HEK293T (cell line): Measurements from ENCODE around the gene COX8A.

Experiments
- CTCF ChIA-PET: fragments of 350-600 bp; formaldehyde crosslinking; extraction: SDS; loops from one replicate; lab custom pipeline; 2021; ENCODE audit warnings: antibody characterized with exemption, inconsistent platforms; lab: Yijun Ruan, JAX
- POLR2A ChIA-PET: fragments of 350-600 bp; formaldehyde crosslinking; extraction: SDS; loops from one replicate; lab custom pipeline; 2020; ENCODE audit warnings: antibody characterized with exemption, inconsistent platforms; lab: Yijun Ruan, JAX
- DNase-seq: peaks from one replicate; pipeline ENCODE4 v3.0.0; 2012; ENCODE audit warnings: mixed read lengths; ENCODE audit errors: extremely low spot score
- ARNT ChIP-seq: fragments of 450-650 bp; IDR thresholded peaks from 2 replicates; pipeline ENCODE4 v1.6.1; 2017; ENCODE audit warnings: mild to moderate bottlenecking
- BHLHE40 ChIP-seq: fragments of 450-650 bp; IDR thresholded peaks from 2 replicates; pipeline ENCODE4 v1.6.1; 2016; ENCODE audit warnings: mild to moderate bottlenecking, moderate library complexity, borderline replicate concordance
- CTBP1 ChIP-seq: fragments of 450-650 bp; IDR thresholded peaks from 2 replicates; pipeline ENCODE4 v1.6.1; 2016; ENCODE audit warnings: borderline replicate concordance
- ELF4 ChIP-seq: fragments of 450-650 bp; IDR thresholded peaks from 2 replicates; pipeline ENCODE4 v1.6.1; 2017; ENCODE audit warnings: antibody characterized with exemption
- FOXA1 ChIP-seq: fragments of 450-650 bp; IDR thresholded peaks from 2 replicates; pipeline ENCODE4 v1.6.1; 2016; ENCODE audit warnings: mild to moderate bottlenecking
- FOXK2 ChIP-seq: fragments of 450-650 bp; IDR thresholded peaks from 2 replicates; pipeline ENCODE4 v1.6.1; 2016; ENCODE audit warnings: mild to moderate bottlenecking
- FOXM1 ChIP-seq: fragments of 450-650 bp; IDR thresholded peaks from 2 replicates; pipeline ENCODE4 v1.6.1; 2017; ENCODE audit warnings: mild to moderate bottlenecking, borderline replicate concordance
- HDGF ChIP-seq: fragments of 450-650 bp; IDR thresholded peaks from 2 replicates; pipeline ENCODE4 v1.6.1; 2017; ENCODE audit warnings: antibody characterized with exemption, borderline replicate concordance
- L3MBTL2 ChIP-seq: fragments of 450-650 bp; conservative IDR thresholded peaks from 2 replicates; pipeline ENCODE4 v1.6.1; 2016; ENCODE audit warnings: mild to moderate bottlenecking
- LEF1 ChIP-seq: fragments of 450-650 bp; IDR thresholded peaks from 2 replicates; pipeline ENCODE4 v1.6.1; 2017; ENCODE audit warnings: mild to moderate bottlenecking, borderline replicate concordance
- NFRKB ChIP-seq: fragments of 450-650 bp; IDR thresholded peaks from 2 replicates; pipeline ENCODE4 v1.6.1; 2016; ENCODE audit warnings: mild to moderate bottlenecking, moderate library complexity
- PKNOX1 ChIP-seq: fragments of 450-650 bp; IDR thresholded peaks from 2 replicates; pipeline ENCODE4 v1.6.1; 2016
- SP1 ChIP-seq: fragments of 450-650 bp; IDR thresholded peaks from 2 replicates; pipeline ENCODE4 v1.6.1; 2017
- SUZ12 ChIP-seq: fragments of 450-650 bp; IDR thresholded peaks from 2 replicates; pipeline ENCODE4 v1.6.1; 2016; ENCODE audit warnings: mild to moderate bottlenecking
- TARDBP ChIP-seq: fragments of 450-650 bp; IDR thresholded peaks from 2 replicates; pipeline ENCODE4 v1.6.1; 2016
- ZNF384 ChIP-seq: fragments of 450-650 bp; IDR thresholded peaks from 2 replicates; pipeline ENCODE4 v1.6.1; 2016

Gene COX8A

GRCh38 chr11:63942803-63943202 lies 31.6 kb upstream of the COX8A start:
- DNase-seq, result no peak
- CTCF ChIA-PET, result no interaction called here
- no peak for TF ChIP-seq SP1
- no peak for TF ChIP-seq PKNOX1
- no peak for TF ChIP-seq HDGF
- no peak for TF ChIP-seq SUZ12
- no peak for TF ChIP-seq CTBP1
- no peak for TF ChIP-seq FOXA1
- no peak for TF ChIP-seq ELF4
- no peak for TF ChIP-seq NFRKB
- TF ChIP-seq ZNF384, result no peak
- no peak for TF ChIP-seq LEF1
- POLR2A ChIA-PET, result interaction anchor here (0.6 to 0.9 kb wide), 2 partner anchors 28 to 104 kb away, joined by 3 read pairs; partner anchors contain the start of gene MARK2

- ChIA-PET CTCF (interaction anchor here (0.8 to 2.3 kb wide), 6 partner anchors 11 to 176 kb away, joined by 3 to 17 read pairs (median 6); partner anchors contain the start of genes MARK2 and ZFTA), POLR2A (interaction anchor here (1.0 to 1.9 kb wide), 4 partner anchors 28 to 115 kb away, joined by 3 to 10 read pairs (median 5); partner anchors contain the start of genes COX8A and RCOR2)
These were observed 29.4 kb upstream of the COX8A start for GRCh38 chr11:63944987-63945386.

GRCh38 chr11:63945477-63946163 lies 28.8 kb upstream of the COX8A start:
- POLR2A ChIA-PET, result interaction anchor here (0.7 to 1.9 kb wide), 4 partner anchors 13 to 115 kb away, joined by 3 to 10 read pairs (median 6); partner anchors contain the start of genes COX8A and RCOR2
- CTCF ChIA-PET, result interaction anchor here (0.6 to 2.3 kb wide), 20 partner anchors 10 to 466 kb away, joined by 3 to 17 read pairs (median 4); partner anchors contain the start of genes COX8A, MARK2, RCOR2 and ZFTA
- peak; percentile 71 for DNase-seq
- no peak for TF ChIP-seq FOXK2
- no peak for TF ChIP-seq ELF4
- no peak for TF ChIP-seq L3MBTL2
- TF ChIP-seq FOXM1, result no peak
- no peak for TF ChIP-seq ARNT
- TF ChIP-seq TARDBP, result no peak
- no peak for TF ChIP-seq LEF1
- TF ChIP-seq SP1, result no peak
- no peak for TF ChIP-seq HDGF
- TF ChIP-seq NFRKB, result no peak
- TF ChIP-seq PKNOX1, result no peak
- no peak for TF ChIP-seq CTBP1
- TF ChIP-seq ZNF384, result no peak
- no peak for TF ChIP-seq SUZ12
- no peak for TF ChIP-seq BHLHE40
- TF ChIP-seq FOXA1, result no peak

More at GRCh38 chr11:63944987-63945386, 29.4 kb upstream of the COX8A start:
- TF ChIP-seq CTBP1 (no peak), FOXK2 (no peak), FOXA1 (no peak), ZNF384 (no peak), SP1 (no peak), BHLHE40 (no peak), FOXM1 (no peak), LEF1 (no peak), L3MBTL2 (no peak), ARNT (no peak)
- no peak for DNase-seq

GRCh38 chr11:63951779-63952536 lies 22.5 kb upstream of the COX8A start:
- no peak for DNase-seq
- CTCF ChIA-PET, result interaction anchor here (0.7 kb wide), 1 partner anchor 18 kb away, joined by 3 read pairs; no protein-coding TSS in a partner anchor
- POLR2A ChIA-PET, result interaction anchor here (0.8 kb wide), 1 partner anchor 15 kb away, joined by 3 read pairs; no protein-coding TSS in a partner anchor
- no peak for TF ChIP-seq PKNOX1
- TF ChIP-seq ZNF384, result no peak
- no peak for TF ChIP-seq HDGF
- TF ChIP-seq TARDBP, result no peak
- TF ChIP-seq CTBP1, result no peak
- TF ChIP-seq LEF1, result no peak
- TF ChIP-seq BHLHE40, result no peak
- TF ChIP-seq ARNT, result no peak
- no peak for TF ChIP-seq FOXM1
- TF ChIP-seq FOXK2, result no peak
- TF ChIP-seq SP1, result no peak
- no peak for TF ChIP-seq L3MBTL2
- no peak for TF ChIP-seq ELF4

- POLR2A ChIA-PET, result no interaction called here
- CTCF ChIA-PET, result no interaction called here
- DNase-seq, result no peak
- TF ChIP-seq BHLHE40 (no peak), L3MBTL2 (no peak), PKNOX1 (no peak), LEF1 (no peak), NFRKB (no peak), CTBP1 (no peak), FOXA1 (no peak)
These were observed 21.9 kb upstream of the COX8A start for GRCh38 chr11:63952570-63952969.
